Measurements from ENCODE around the gene LRRC18. TPM values are rescaled to one million over a fixed set of nuclear protein-coding genes. Genes with fewer than 3 reads are reported as not detected.
A peak's percentile ranks its signal among the peaks of the same experiment; 100 is the strongest.

The LRRC18 gene
- total RNA-seq, 1 donor: not detected

GRCh38 chr10:48897441-48897790 is 42.2 kb downstream of the LRRC18 start:
- no peak for DNase-seq (ENCODE audit: low read depth)
- no peak for TF ChIP-seq CTCF (IDR thresholded peaks at IDR 0.05; ENCODE audit: insufficient read depth, low read length)
- H3K4me3 ChIP-seq (ENCODE audit: low read depth, low read length): no peak overlapping the region

GRCh38 chr10:48896756-48897440 is 42.7 kb downstream of the LRRC18 start:
- no peak for DNase-seq (ENCODE audit: low read depth)
- no peak overlapping the region for H3K4me3 ChIP-seq (ENCODE audit: low read depth, low read length)
- no peak for TF ChIP-seq CTCF (IDR thresholded peaks at IDR 0.05; ENCODE audit: insufficient read depth, low read length)

GRCh38 chr10:48895803-48896195 is 43.8 kb downstream of the LRRC18 start:
- TF ChIP-seq CTCF (IDR thresholded peaks at IDR 0.05; ENCODE audit: insufficient read depth, low read length): no peak
- no peak overlapping the region for H3K4me3 ChIP-seq (ENCODE audit: low read depth, low read length)
- no peak for DNase-seq (ENCODE audit: low read depth)

GRCh38 chr10:48894911-48895802 is 44.5 kb downstream of the LRRC18 start:
- H3K4me3 ChIP-seq (ENCODE audit: low read depth, low read length): no peak overlapping the region
- DNase-seq (ENCODE audit: low read depth): no peak
- no peak for TF ChIP-seq CTCF (IDR thresholded peaks at IDR 0.05; ENCODE audit: insufficient read depth, low read length)

- peak; percentile 6 for DNase-seq (ENCODE audit: low read depth)
- no peak overlapping the region for H3K4me3 ChIP-seq (ENCODE audit: low read depth, low read length)
- TF ChIP-seq CTCF (IDR thresholded peaks at IDR 0.05; ENCODE audit: insufficient read depth, low read length): no peak
Measured at GRCh38 chr10:48890888-48891850, 48.5 kb downstream of the LRRC18 start.

- H3K4me3 ChIP-seq (ENCODE audit: low read depth, low read length): no peak overlapping the region
- no peak for TF ChIP-seq CTCF (IDR thresholded peaks at IDR 0.05; ENCODE audit: insufficient read depth, low read length)
- no peak for DNase-seq (ENCODE audit: low read depth)
Measured at GRCh38 chr10:48887982-48888381, 51.7 kb downstream of the LRRC18 start.
